ENCODE results near the gene YPEL2.
A peak's percentile ranks its signal among the peaks of the same experiment; 100 is the strongest.

GRCh38 chr17:59329176-59330052 lies 2.0 kb upstream of the YPEL2 start:
- peak; percentile 65 to 90 (median 87); a peak in 5 of 6 replicates for TF ChIP-seq CTCF (IDR thresholded peaks at IDR 0.05 in 2 of 3, conservative IDR thresholded peaks at IDR 0.05 in 1 of 3; ENCODE audit: borderline replicate concordance in 1 of 3, insufficient read depth in 1 of 3, low read depth in 2 of 3, low read length in 2 of 3)
- no peak for TF ChIP-seq POLR2A (IDR thresholded peaks at IDR 0.05; ENCODE audit: borderline replicate concordance, extremely low read depth, insufficient read depth, insufficient read length)
- no peak for TF ChIP-seq ATF3 (IDR thresholded peaks at IDR 0.05)
- no peak for TF ChIP-seq POLR2AphosphoS5 (IDR thresholded peaks at IDR 0.05; ENCODE audit: low read depth, low read length)
- TF ChIP-seq YY1 (IDR thresholded peaks at IDR 0.05; ENCODE audit: extremely low read depth, insufficient replicate concordance, low read depth, low read length): no peak
- no peak for TF ChIP-seq ZBTB33 (IDR thresholded peaks at IDR 0.05; ENCODE audit: extremely low read depth, insufficient replicate concordance, low read length)
- no peak for TF ChIP-seq EZH2 (IDR thresholded peaks at IDR 0.05)
- TF ChIP-seq MAX (IDR thresholded peaks at IDR 0.05): no peak
- TF ChIP-seq REST (IDR thresholded peaks at IDR 0.05; ENCODE audit: low read depth): no peak
- no peak for TF ChIP-seq JUND (IDR thresholded peaks at IDR 0.05)
- no peak for TF ChIP-seq SRF (IDR thresholded peaks at IDR 0.05; ENCODE audit: low read depth)

Data from HCT116 (cell line).